Endothelial cell (in vitro differentiated cells): ENCODE data around the gene PCDHGA2. TPM values are rescaled to one million over a fixed set of nuclear protein-coding genes. Genes with fewer than 3 reads are reported as not detected.
"Not testable (repeated sequence)": the region's sequence is repeated elsewhere in the genome, so short reads cannot be mapped to it uniquely, and the experiment has no call there.

Source experiments
- DNase-seq: peaks from one replicate; pipeline ENCODE4 v3.0.0; 2021; ENCODE audit warnings: low spot score
- H3K27ac Mint-ChIP-seq: one replicate; pipeline ENCODE4 v1.8.0; 2021; ENCODE audit warnings: mixed read lengths, inconsistent platforms; ENCODE audit not compliant: unreplicated experiment
- H3K27me3 Mint-ChIP-seq: one replicate; pipeline ENCODE4 v1.8.0; 2021; ENCODE audit warnings: mild to moderate bottlenecking, moderate library complexity, mixed read lengths, inconsistent platforms; ENCODE audit not compliant: unreplicated experiment
- H3K36me3 Mint-ChIP-seq: one replicate; pipeline ENCODE4 v1.8.0; 2021; ENCODE audit warnings: mild to moderate bottlenecking, low read depth, mixed read lengths, inconsistent platforms; ENCODE audit not compliant: unreplicated experiment
- H3K4me1 Mint-ChIP-seq: one replicate; pipeline ENCODE4 v1.8.0; 2021; ENCODE audit warnings: mild to moderate bottlenecking, mixed read lengths, inconsistent platforms; ENCODE audit not compliant: unreplicated experiment
- H3K4me3 Mint-ChIP-seq: one replicate; pipeline ENCODE4 v1.8.0; 2021; ENCODE audit warnings: mild to moderate bottlenecking, mixed read lengths, inconsistent platforms; ENCODE audit not compliant: unreplicated experiment
- H3K9me3 Mint-ChIP-seq: one replicate; pipeline ENCODE4 v1.8.0; 2021; ENCODE audit warnings: mixed read lengths, inconsistent platforms; ENCODE audit not compliant: unreplicated experiment
- total RNA-seq: library from RNA; stranded (reverse); fragmentation: NEBNext Ultra II Directional; extraction: Animal tissue kit (Norgen Biotek cat#: 25700); gene quantifications from one replicate; pipeline ENCODE4 v1.2.1, GENCODE V29; 2021; ENCODE audit not compliant: unreplicated experiment
- TF ChIP-seq, protein P1 (sequence below): fragments of 200-600 bp; sonication (generic); IDR thresholded peaks from one replicate; pipeline ENCODE4 v1.5.0; 2021; ENCODE audit warnings: antibody characterized with exemption; ENCODE audit not compliant: unreplicated experiment

Gene PCDHGA2
- total RNA-seq, 1 donor from 2014 or later = 1.6 TPM

- TF ChIP-seq, protein P1, sequence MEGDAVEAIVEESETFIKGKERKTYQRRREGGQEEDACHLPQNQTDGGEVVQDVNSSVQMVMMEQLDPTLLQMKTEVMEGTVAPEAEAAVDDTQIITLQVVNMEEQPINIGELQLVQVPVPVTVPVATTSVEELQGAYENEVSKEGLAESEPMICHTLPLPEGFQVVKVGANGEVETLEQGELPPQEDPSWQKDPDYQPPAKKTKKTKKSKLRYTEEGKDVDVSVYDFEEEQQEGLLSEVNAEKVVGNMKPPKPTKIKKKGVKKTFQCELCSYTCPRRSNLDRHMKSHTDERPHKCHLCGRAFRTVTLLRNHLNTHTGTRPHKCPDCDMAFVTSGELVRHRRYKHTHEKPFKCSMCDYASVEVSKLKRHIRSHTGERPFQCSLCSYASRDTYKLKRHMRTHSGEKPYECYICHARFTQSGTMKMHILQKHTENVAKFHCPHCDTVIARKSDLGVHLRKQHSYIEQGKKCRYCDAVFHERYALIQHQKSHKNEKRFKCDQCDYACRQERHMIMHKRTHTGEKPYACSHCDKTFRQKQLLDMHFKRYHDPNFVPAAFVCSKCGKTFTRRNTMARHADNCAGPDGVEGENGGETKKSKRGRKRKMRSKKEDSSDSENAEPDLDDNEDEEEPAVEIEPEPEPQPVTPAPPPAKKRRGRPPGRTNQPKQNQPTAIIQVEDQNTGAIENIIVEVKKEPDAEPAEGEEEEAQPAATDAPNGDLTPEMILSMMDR = peak; percentile 13
- DNase-seq = peak; percentile 47
- peaks cover 73% of the 10 kb centered on the region for H3K36me3 Mint-ChIP-seq
- not testable (repeated sequence) for H3K27me3 Mint-ChIP-seq, H3K4me1 Mint-ChIP-seq
- peak within 1 kb of the TSS; percentile 81 for H3K4me3 Mint-ChIP-seq
- peak within 1 kb of the TSS; percentile 48 for H3K27ac Mint-ChIP-seq
- peaks cover 37% of the 10 kb centered on the region for H3K9me3 Mint-ChIP-seq
Measured at GRCh38 chr5:141387557-141388311, 49.2 kb downstream of the PCDHGA2 start, which contains the start of gene PCDHGB4. TSS of gene PCDHGB4 (plus strand) at chr5:141387698. CDS start at chr5:141387885, 187 bp downstream.

DNA sequence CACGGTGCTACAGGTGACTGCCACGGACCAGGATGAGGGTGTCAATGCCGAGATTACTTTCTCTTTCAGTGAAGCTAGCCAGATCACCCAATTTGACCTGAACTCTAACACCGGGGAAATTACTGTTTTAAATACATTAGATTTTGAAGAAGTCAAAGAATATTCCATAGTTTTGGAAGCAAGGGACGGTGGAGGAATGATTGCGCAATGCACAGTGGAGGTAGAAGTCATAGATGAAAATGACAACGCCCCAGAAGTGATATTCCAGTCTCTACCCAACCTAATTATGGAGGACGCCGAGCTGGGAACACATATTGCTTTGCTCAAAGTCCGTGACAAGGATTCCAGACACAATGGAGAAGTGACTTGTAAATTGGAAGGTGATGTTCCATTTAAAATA, 50.1 kb downstream of the PCDHGA2 start:
- H3K4me3 Mint-ChIP-seq = peak overlapping the region; percentile 81
- peaks cover 41% of the 10 kb centered on the region for H3K9me3 Mint-ChIP-seq
- H3K27ac Mint-ChIP-seq = no peak overlapping the region

DNA sequence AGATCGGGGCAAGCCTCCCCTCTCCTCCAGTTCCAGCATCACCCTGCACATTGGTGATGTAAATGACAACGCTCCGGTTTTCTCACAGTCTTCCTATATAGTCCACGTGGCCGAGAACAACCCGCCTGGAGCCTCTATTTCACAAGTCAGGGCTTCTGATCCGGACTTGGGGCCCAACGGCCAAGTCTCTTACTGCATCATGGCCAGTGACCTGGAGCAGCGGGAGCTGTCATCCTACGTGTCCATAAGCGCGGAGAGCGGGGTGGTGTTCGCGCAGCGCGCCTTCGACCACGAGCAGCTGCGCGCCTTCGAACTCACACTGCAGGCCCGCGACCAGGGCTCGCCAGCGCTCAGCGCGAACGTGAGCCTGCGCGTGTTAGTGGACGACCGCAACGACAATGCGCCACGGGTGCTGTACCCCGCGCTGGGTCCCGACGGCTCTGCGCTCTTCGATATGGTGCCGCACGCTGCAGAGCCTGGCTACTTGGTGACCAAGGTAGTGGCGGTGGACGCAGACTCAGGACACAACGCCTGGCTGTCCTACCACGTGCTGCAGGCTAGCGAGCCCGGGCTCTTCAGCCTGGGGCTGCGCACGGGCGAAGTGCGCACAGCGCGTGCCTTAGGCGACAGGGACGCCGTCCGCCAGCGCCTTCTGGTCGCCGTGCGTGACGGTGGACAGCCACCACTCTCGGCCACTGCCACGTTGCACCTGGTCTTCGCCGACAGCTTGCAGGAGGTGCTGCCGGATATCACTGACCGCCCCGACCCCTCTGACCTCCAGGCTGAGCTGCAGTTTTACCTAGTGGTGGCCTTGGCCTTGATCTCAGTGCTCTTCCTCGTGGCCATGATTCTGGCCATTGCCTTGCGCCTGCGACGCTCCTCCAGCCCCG, 50.8 kb downstream of the PCDHGA2 start:
- peaks cover 73% of the 10 kb centered on the region for H3K36me3 Mint-ChIP-seq
- H3K27me3 Mint-ChIP-seq = peaks cover 8% of the 10 kb centered on the region
- TF ChIP-seq, protein P1 = no peak
- no peak for DNase-seq
- H3K4me1 Mint-ChIP-seq = peaks cover 3% of the 10 kb centered on the region
- peaks cover 43% of the 10 kb centered on the region for H3K9me3 Mint-ChIP-seq
- peak overlapping the region; percentile 81 for H3K4me3 Mint-ChIP-seq
- no peak overlapping the region for H3K27ac Mint-ChIP-seq

More for the DNA sequence above, 50.1 kb downstream of the PCDHGA2 start:
- no peak for DNase-seq
- Mint-ChIP-seq H3K27me3 (peaks cover 8% of the 10 kb centered on the region), H3K4me1 (peaks cover 3% of the 10 kb centered on the region), H3K36me3 (peaks cover 73% of the 10 kb centered on the region)
- TF ChIP-seq, protein P1 = no peak

- Mint-ChIP-seq H3K4me1 (peaks cover 3% of the 10 kb centered on the region), H3K9me3 (peaks cover 37% of the 10 kb centered on the region), H3K36me3 (peaks cover 69% of the 10 kb centered on the region), H3K4me3 (peak within 1 kb of the TSS; percentile 56), H3K27me3 (peaks cover 4% of the 10 kb centered on the region), H3K27ac (no peak within 1 kb of the TSS)
- TF ChIP-seq, protein P1 = no peak
- no peak for DNase-seq
Measured at GRCh38 chr5:141392429-141393198, 54.1 kb downstream of the PCDHGA2 start, which contains the start of gene PCDHGA8. TSS of gene PCDHGA8 (plus strand) at chr5:141392633. CDS start at chr5:141392814, 181 bp downstream.

Other genes with a start within 250 kb of the PCDHGA2 start
- gene PCDHB2, start 244.1 kb upstream of the PCDHGA2 start, total RNA-seq = 44.9 TPM
- gene PCDHB3, start 238.3 kb upstream of the PCDHGA2 start, total RNA-seq = 6.5 TPM
- gene PCDHB4, start 216.9 kb upstream of the PCDHGA2 start, total RNA-seq = 2.3 TPM
- gene PCDHB5, start 203.6 kb upstream of the PCDHGA2 start, total RNA-seq = 7.8 TPM
- 1.1 TPM for gene PCDHB6, start 188.7 kb upstream of the PCDHGA2 start, total RNA-seq
- 4.6 TPM for gene PCDHB7, start 166.1 kb upstream of the PCDHGA2 start, total RNA-seq
- gene PCDHB8, start 161.0 kb upstream of the PCDHGA2 start, total RNA-seq = 9.2 TPM
- 10.9 TPM for gene PCDHB16, start 156.4 kb upstream of the PCDHGA2 start, total RNA-seq
- 15.2 TPM for gene PCDHB9, start 151.6 kb upstream of the PCDHGA2 start, total RNA-seq
- 10.3 TPM for gene PCDHB10, start 146.4 kb upstream of the PCDHGA2 start, total RNA-seq
- 6.4 TPM for gene PCDHB11, start 139.1 kb upstream of the PCDHGA2 start, total RNA-seq
- 8.4 TPM for gene PCDHB12, start 130.0 kb upstream of the PCDHGA2 start, total RNA-seq
- gene PCDHB13, start 124.8 kb upstream of the PCDHGA2 start, total RNA-seq = 7.1 TPM
- 8.4 TPM for gene PCDHB14, start 115.4 kb upstream of the PCDHGA2 start, total RNA-seq
- gene PCDHB15, start 93.4 kb upstream of the PCDHGA2 start, total RNA-seq = 10.5 TPM
- gene SLC25A2, start 34.7 kb upstream of the PCDHGA2 start, total RNA-seq = 0.62 TPM
- gene TAF7, start 18.0 kb upstream of the PCDHGA2 start, total RNA-seq = 86.4 TPM
- 1.4 TPM for gene PCDHGA1, start 8.2 kb upstream of the PCDHGA2 start, total RNA-seq
- gene PCDHGA3, start 5.1 kb downstream of the PCDHGA2 start, total RNA-seq = 1.4 TPM
- gene PCDHGB1, start 11.3 kb downstream of the PCDHGA2 start, total RNA-seq = 3.1 TPM
- gene PCDHGA4, start 16.3 kb downstream of the PCDHGA2 start, total RNA-seq = 2.0 TPM
- gene PCDHGB2, start 21.2 kb downstream of the PCDHGA2 start, total RNA-seq = 11.1 TPM
- gene PCDHGA5, start 25.4 kb downstream of the PCDHGA2 start, total RNA-seq = 2.4 TPM
- gene PCDHGB3, start 31.5 kb downstream of the PCDHGA2 start, total RNA-seq = 4.1 TPM
- gene PCDHGA6, start 35.1 kb downstream of the PCDHGA2 start, total RNA-seq = 3.9 TPM
- gene PCDHGA7, start 44.0 kb downstream of the PCDHGA2 start, total RNA-seq = 6.3 TPM
- 13.2 TPM for gene PCDHGB4, start 48.9 kb downstream of the PCDHGA2 start, total RNA-seq
- 2.6 TPM for gene PCDHGA8, start 53.9 kb downstream of the PCDHGA2 start, total RNA-seq
- gene PCDHGB5, start 59.2 kb downstream of the PCDHGA2 start, total RNA-seq = 5.5 TPM
- 3.1 TPM for gene PCDHGA9, start 64.0 kb downstream of the PCDHGA2 start, total RNA-seq
- gene PCDHGB6, start 69.3 kb downstream of the PCDHGA2 start, total RNA-seq = 60.0 TPM
- gene PCDHGA10, start 74.2 kb downstream of the PCDHGA2 start, total RNA-seq = 43.0 TPM
- gene PCDHGB7, start 78.9 kb downstream of the PCDHGA2 start, total RNA-seq = 45.2 TPM
- gene PCDHGA11, start 82.3 kb downstream of the PCDHGA2 start, total RNA-seq = 10.8 TPM
- gene PCDHGA12, start 91.7 kb downstream of the PCDHGA2 start, total RNA-seq = 3.8 TPM
- 68.2 TPM for gene PCDHGC3, start 137.2 kb downstream of the PCDHGA2 start, total RNA-seq
- 3.5 TPM for gene PCDHGC4, start 146.3 kb downstream of the PCDHGA2 start, total RNA-seq
- 2.9 TPM for gene PCDHGC5, start 150.3 kb downstream of the PCDHGA2 start, total RNA-seq